GM19452 (cell line): ENCODE data around the gene ETFA.
A peak's percentile ranks its signal among the peaks of the same experiment; 100 is the strongest.

ENCODE experiments used
- ATAC-seq: cut with Tn5 transposase; IDR thresholded peaks from one replicate; pipeline ENCODE4 v1.9.1; 2021; ENCODE audit not compliant: unreplicated experiment

ETFA gene

GRCh38 chr15:76311100-76311953, at the start of gene ETFA:
TSS of gene ETFA (minus strand) at chr15:76311469. CDS start at chr15:76311388, 81 bp downstream.
- peak; percentile 96 for ATAC-seq

GRCh38 chr15:76360416-76360815, 49.1 kb upstream of the ETFA start:
- no peak for ATAC-seq

- no peak for ATAC-seq
Measured at GRCh38 chr15:76359152-76359551, 47.9 kb upstream of the ETFA start.

- no peak for ATAC-seq
Measured at GRCh38 chr15:76358453-76358852, 47.2 kb upstream of the ETFA start.

GRCh38 chr15:76354823-76355440, 43.7 kb upstream of the ETFA start:
- ATAC-seq = no peak

GRCh38 chr15:76353903-76354302, 42.6 kb upstream of the ETFA start:
- no peak for ATAC-seq

GRCh38 chr15:76353023-76353577, 41.8 kb upstream of the ETFA start:
- ATAC-seq = no peak

- ATAC-seq = no peak
Measured at GRCh38 chr15:76349301-76350070, 38.2 kb upstream of the ETFA start.

GRCh38 chr15:76347482-76348055, 36.3 kb upstream of the ETFA start:
- no peak for ATAC-seq

- peak; percentile 22 for ATAC-seq
Measured at GRCh38 chr15:76346669-76347481, 35.6 kb upstream of the ETFA start.

GRCh38 chr15:76345880-76346668, 34.8 kb upstream of the ETFA start:
- peak; percentile 61 for ATAC-seq

GRCh38 chr15:76345583-76345879, 34.3 kb upstream of the ETFA start:
- no peak for ATAC-seq

- no peak for ATAC-seq
Measured at GRCh38 chr15:76344893-76345582, 33.8 kb upstream of the ETFA start.

GRCh38 chr15:76343313-76343996, 32.2 kb upstream of the ETFA start:
- ATAC-seq = no peak

GRCh38 chr15:76342382-76343201, 31.3 kb upstream of the ETFA start:
- no peak for ATAC-seq

- no peak for ATAC-seq
Measured at GRCh38 chr15:76342058-76342381, 30.8 kb upstream of the ETFA start.

GRCh38 chr15:76341366-76342057, 30.2 kb upstream of the ETFA start:
- ATAC-seq = no peak
